Esophagus muscularis mucosa (tissue), 3 donors: ENCODE measurements around the gene ATP5MC2.

Experiments
- POLR2A ChIP-seq: fragments of 450-650 bp; IDR thresholded peaks from one replicate; pipeline ENCODE4 v1.6.1; 2017; ENCODE audit warnings: antibody characterized with exemption, moderate library complexity, mild to moderate bottlenecking, low read depth
- POLR2AphosphoS5 ChIP-seq, 2 donors: sonication (generic); formaldehyde crosslinking; IDR thresholded peaks; one replicate each; pipeline ENCODE4 v1.6.1; 2017; ENCODE audit warnings: antibody characterized with exemption in 2 of 2
- TF ChIP-seq, protein P1 (sequence below), 3 experiments: fragments of 200-600 bp in 2 of 3; fragments of 450-650 bp in 1 of 3; sonication (generic) in 2 of 3; IDR thresholded peaks; one replicate each; pipeline ENCODE4 v1.5.1; 2017 to 2019; ENCODE audit warnings: antibody characterized with exemption in 3 of 3, mild to moderate bottlenecking in 2 of 3, moderate library complexity in 1 of 3

DNA sequence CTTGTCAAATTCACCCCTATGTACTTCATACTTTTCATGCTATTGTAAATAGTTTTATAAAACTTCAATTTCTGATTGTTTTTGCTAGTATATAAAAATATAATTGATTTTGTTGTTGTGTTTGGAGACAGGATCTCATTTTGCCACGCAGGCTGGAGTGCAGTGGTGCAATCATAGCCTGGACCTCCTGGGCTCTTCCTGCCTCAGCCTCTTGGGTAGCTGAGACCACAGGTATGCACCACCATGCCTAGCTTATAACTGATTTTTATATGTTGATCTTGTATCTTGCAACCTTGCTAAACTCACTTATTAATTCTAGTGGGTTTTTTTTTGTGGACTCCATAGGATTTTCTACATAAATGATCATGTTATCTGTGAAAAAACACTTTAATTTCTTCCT is 23.5 kb downstream of the ATP5MC2 start:
- TF ChIP-seq, protein P1, sequence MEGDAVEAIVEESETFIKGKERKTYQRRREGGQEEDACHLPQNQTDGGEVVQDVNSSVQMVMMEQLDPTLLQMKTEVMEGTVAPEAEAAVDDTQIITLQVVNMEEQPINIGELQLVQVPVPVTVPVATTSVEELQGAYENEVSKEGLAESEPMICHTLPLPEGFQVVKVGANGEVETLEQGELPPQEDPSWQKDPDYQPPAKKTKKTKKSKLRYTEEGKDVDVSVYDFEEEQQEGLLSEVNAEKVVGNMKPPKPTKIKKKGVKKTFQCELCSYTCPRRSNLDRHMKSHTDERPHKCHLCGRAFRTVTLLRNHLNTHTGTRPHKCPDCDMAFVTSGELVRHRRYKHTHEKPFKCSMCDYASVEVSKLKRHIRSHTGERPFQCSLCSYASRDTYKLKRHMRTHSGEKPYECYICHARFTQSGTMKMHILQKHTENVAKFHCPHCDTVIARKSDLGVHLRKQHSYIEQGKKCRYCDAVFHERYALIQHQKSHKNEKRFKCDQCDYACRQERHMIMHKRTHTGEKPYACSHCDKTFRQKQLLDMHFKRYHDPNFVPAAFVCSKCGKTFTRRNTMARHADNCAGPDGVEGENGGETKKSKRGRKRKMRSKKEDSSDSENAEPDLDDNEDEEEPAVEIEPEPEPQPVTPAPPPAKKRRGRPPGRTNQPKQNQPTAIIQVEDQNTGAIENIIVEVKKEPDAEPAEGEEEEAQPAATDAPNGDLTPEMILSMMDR (IDR thresholded peaks at IDR 0.05): no peak
- TF ChIP-seq POLR2AphosphoS5 (IDR thresholded peaks at IDR 0.05) (no peak), POLR2A (no peak)
